ENCODE data around the gene DHX57.
"Not testable (repeated sequence)": the region's sequence is repeated elsewhere in the genome, so short reads cannot be mapped to it uniquely, and the experiment has no call there.

DHX57 gene

DNA sequence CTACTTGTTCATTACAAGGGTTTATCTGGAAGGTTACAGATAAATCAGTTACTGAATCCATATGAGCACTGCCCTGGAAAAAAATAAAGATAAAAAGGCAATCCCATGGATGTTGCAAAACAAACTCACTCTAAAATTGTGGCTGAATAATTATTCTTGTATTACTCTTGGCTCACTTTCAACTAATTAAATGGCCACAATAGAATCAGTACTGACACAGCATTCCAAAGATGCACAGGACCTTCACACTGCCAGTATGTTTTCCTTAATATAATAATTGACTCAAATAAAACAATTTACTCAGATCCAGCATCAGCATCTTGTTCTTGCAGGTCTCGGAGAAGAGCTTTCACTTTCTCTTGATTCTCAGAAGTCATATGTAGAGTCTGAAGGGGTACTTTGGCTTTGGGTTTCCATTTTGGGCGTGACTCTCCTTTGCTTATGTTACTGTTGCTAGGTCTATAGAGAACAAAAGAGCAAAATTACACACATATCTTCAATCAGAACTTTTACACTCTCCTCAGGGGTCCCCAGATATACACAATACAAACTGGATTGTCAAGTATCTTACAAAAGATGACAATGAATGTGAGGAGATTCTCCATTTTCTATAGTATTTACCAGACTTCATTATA is 12.6 kb downstream of the DHX57 start:
- Histone ChIP-seq H3K9me3 (ENCODE audit: low read length) (no peaks in the 10 kb centered on the region), H3K9ac (ENCODE audit: low read length) (no peak overlapping the region), H3K4me1 (ENCODE audit: insufficient read depth, low read length) (no peaks in the 10 kb centered on the region), H3K36me3 (ENCODE audit: insufficient read depth, low read length) (peaks cover 52% of the 10 kb centered on the region), H3K4me3 (ENCODE audit: low read depth in 1 of 2, low read length in 2 of 2) (no peak overlapping the region), H3K27ac (ENCODE audit: low read depth, low read length) (no peak overlapping the region), H3K27me3 (ENCODE audit: control insufficient read depth in 1 of 2, insufficient read depth in 2 of 2, low read length in 2 of 2) (no peaks in the 10 kb centered on the region)

DNA sequence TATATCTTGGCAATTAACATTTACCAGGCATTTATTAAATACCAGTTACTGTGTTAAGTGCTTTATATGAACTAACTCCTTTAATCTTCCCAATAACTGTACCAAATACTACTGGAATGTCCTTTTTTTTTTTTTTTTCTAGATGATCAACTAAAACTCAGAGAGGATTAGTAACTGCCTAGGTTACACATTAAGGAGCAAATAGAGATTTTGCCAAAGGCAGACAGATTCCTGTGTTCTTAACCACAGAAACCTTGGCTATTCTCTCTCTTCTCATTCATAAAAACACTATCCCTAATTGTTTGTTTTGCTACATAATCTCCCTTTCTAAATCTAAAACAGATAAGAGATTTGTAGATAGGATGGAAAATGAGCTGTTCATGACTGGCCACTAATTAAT is 13.3 kb downstream of the DHX57 start:
- H3K4me1 ChIP-seq (ENCODE audit: insufficient read depth, low read length) = no peaks in the 10 kb centered on the region
- peaks cover 54% of the 10 kb centered on the region for H3K36me3 ChIP-seq (ENCODE audit: insufficient read depth, low read length)
- H3K4me3 ChIP-seq (ENCODE audit: low read depth in 1 of 2, low read length in 2 of 2) = no peak overlapping the region
- H3K27ac ChIP-seq (ENCODE audit: low read depth, low read length) = no peak overlapping the region
- no peak overlapping the region for H3K9ac ChIP-seq (ENCODE audit: low read length)
- no peaks in the 10 kb centered on the region for H3K9me3 ChIP-seq (ENCODE audit: low read length)
- H3K27me3 ChIP-seq (ENCODE audit: control insufficient read depth in 1 of 2, insufficient read depth in 2 of 2, low read length in 2 of 2) = no peaks in the 10 kb centered on the region

DNA sequence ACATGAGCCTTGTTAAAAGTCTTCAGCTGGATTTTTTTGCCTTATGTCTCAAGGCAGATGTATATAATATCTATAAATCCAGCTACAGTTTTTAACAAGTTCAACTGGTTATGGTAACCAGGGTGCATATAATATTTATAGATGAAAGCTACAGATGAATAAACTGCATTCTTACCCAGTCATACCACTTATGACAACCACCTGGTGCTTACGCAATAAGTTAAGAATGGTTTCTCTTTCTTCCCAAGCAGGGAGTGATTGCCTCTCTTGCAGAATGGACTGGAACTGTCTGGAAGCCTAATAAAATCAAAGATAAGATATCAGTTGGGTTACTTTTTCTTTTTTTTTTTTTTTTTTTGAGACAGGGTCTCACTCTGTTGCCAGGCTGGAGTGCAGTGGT is 19.6 kb downstream of the DHX57 start:
- Histone ChIP-seq H3K36me3 (ENCODE audit: insufficient read depth, low read length) (peaks cover 62% of the 10 kb centered on the region), H3K4me1 (ENCODE audit: insufficient read depth, low read length) (no peaks in the 10 kb centered on the region), H3K9me3 (ENCODE audit: low read length) (no peaks in the 10 kb centered on the region), H3K9ac (ENCODE audit: low read length) (no peak overlapping the region), H3K4me3 (ENCODE audit: low read depth in 1 of 2, low read length in 2 of 2) (no peak overlapping the region), H3K27me3 (ENCODE audit: control insufficient read depth in 1 of 2, insufficient read depth in 2 of 2, low read length in 2 of 2) (no peaks in the 10 kb centered on the region), H3K27ac (ENCODE audit: low read depth, low read length) (no peak overlapping the region)

DNA sequence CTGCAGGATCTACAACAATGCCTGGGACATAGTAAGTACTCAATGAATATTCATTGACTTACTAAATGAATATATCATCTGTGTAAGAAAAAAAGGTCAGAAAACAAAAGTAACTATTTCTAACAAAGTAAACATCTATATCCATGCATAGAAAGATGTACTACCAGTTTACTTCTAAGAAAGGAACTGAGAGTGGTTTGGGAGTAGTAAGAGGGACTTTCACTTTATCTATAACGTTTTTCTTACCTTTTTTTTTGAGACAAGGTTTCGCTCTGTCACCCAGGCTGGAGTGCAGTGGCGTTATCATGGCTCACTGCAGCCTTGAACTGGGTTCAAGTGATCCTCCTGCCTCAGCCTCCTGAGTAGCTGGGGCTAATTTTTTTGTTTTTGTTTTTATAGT is 25.7 kb downstream of the DHX57 start:
- H3K27ac ChIP-seq (ENCODE audit: low read depth, low read length) = no peak overlapping the region
- H3K36me3 ChIP-seq (ENCODE audit: insufficient read depth, low read length) = peaks cover 28% of the 10 kb centered on the region
- no peak overlapping the region for H3K4me3 ChIP-seq (ENCODE audit: low read depth in 1 of 2, low read length in 2 of 2)

DNA sequence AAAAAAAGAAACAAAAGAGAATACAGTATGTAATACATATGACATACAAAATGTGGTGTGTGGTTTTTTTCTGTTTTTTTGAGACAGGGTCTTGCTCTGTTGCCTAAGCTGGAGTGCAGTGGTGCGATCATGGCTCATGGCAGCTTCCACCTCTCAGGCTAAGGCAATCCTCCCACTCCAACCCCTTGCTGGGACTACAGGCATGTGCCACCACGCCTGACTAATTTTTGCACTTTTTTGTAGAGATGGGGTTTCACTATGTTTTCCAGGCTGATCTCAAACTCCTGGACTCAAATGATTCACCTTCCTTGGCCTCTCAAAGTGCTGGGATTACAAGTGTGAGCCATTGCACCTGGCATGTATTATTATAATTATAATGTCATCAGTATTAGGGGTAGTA is 38.9 kb downstream of the DHX57 start:
- Histone ChIP-seq H3K9me3 (ENCODE audit: low read length) (no peaks in the 10 kb centered on the region), H3K4me3 (ENCODE audit: low read depth in 1 of 2, low read length in 2 of 2) (no peak overlapping the region), H3K36me3 (ENCODE audit: insufficient read depth, low read length) (peaks cover 25% of the 10 kb centered on the region), H3K27me3 (ENCODE audit: control insufficient read depth in 1 of 2, insufficient read depth in 2 of 2, low read length in 2 of 2) (no peaks in the 10 kb centered on the region), H3K27ac (ENCODE audit: low read depth, low read length) (no peak overlapping the region), H3K9ac (ENCODE audit: low read length) (no peak overlapping the region), H3K4me1 (ENCODE audit: insufficient read depth, low read length) (no peaks in the 10 kb centered on the region)

More for the DNA sequence above, 25.7 kb downstream of the DHX57 start:
- Histone ChIP-seq H3K27me3 (ENCODE audit: control insufficient read depth in 1 of 2, insufficient read depth in 2 of 2, low read length in 2 of 2) (no peaks in the 10 kb centered on the region), H3K9me3 (ENCODE audit: low read length) (no peaks in the 10 kb centered on the region), H3K4me1 (ENCODE audit: insufficient read depth, low read length) (no peaks in the 10 kb centered on the region), H3K9ac (ENCODE audit: low read length) (no peak overlapping the region)

DNA sequence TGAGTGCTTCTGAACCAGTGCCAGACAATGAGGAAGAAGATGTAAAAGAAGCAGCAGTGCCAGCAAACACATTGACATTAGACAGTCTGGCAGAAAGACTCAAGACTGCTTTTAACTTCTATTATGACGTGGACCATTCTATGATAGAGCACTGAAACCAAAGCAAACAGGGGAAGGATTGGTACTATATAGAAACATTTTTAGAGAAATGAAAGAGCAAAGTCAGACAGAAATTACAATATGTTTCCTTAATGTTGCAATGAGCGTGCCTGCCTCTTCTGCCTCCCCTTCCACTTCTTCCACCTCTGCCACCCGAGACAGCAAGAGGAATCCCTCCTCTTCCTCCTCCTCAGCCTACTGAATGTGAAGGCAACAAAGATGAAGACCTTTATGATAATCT is 39.7 kb downstream of the DHX57 start:
- Histone ChIP-seq H3K4me3 (ENCODE audit: low read depth in 1 of 2, low read length in 2 of 2) (no peak overlapping the region), H3K27me3 (ENCODE audit: control insufficient read depth in 1 of 2, insufficient read depth in 2 of 2, low read length in 2 of 2) (no peaks in the 10 kb centered on the region), H3K27ac (ENCODE audit: low read depth, low read length) (no peak overlapping the region), H3K36me3 (ENCODE audit: insufficient read depth, low read length) (peaks cover 25% of the 10 kb centered on the region), H3K4me1 (ENCODE audit: insufficient read depth, low read length) (no peaks in the 10 kb centered on the region), H3K9ac (ENCODE audit: low read length) (no peak overlapping the region), H3K9me3 (ENCODE audit: low read length) (no peaks in the 10 kb centered on the region)

DNA sequence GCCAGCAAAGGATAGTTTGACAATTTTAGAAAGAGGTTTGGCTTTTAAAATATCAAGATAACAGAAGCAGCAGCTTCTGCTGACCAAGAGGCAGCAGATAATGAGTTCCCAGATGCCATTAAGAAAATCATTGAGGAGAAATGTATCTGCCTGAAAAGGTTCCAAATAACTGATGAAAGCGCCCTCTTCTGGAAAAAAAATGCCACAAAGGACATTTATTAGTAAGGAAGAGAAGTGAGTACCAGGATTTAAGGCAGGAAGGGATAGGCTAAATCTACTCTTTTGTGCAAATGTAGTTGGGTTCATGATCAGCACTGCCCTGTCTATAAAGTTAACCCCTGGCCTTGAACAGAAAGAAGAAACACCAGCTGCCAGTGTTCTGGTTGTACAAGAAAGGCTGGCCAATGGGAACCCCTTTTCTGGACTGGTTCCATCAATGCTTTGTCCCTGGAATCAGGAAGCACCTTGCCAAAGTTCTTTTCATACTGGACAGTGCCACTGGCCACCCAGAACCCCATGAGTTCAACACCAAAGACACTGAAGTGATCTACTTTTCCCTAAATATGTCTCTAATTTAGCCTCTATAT is 40.6 kb downstream of the DHX57 start:
- Histone ChIP-seq H3K9ac (ENCODE audit: low read length) (no peak overlapping the region), H3K4me3 (ENCODE audit: low read depth in 1 of 2, low read length in 2 of 2) (no peak overlapping the region), H3K9me3 (ENCODE audit: low read length) (no peaks in the 10 kb centered on the region), H3K27me3 (ENCODE audit: control insufficient read depth in 1 of 2, insufficient read depth in 2 of 2, low read length in 2 of 2) (no peaks in the 10 kb centered on the region), H3K36me3 (ENCODE audit: insufficient read depth, low read length) (peaks cover 25% of the 10 kb centered on the region), H3K27ac (ENCODE audit: low read depth, low read length) (no peak overlapping the region), H3K4me1 (ENCODE audit: insufficient read depth, low read length) (no peaks in the 10 kb centered on the region)

DNA sequence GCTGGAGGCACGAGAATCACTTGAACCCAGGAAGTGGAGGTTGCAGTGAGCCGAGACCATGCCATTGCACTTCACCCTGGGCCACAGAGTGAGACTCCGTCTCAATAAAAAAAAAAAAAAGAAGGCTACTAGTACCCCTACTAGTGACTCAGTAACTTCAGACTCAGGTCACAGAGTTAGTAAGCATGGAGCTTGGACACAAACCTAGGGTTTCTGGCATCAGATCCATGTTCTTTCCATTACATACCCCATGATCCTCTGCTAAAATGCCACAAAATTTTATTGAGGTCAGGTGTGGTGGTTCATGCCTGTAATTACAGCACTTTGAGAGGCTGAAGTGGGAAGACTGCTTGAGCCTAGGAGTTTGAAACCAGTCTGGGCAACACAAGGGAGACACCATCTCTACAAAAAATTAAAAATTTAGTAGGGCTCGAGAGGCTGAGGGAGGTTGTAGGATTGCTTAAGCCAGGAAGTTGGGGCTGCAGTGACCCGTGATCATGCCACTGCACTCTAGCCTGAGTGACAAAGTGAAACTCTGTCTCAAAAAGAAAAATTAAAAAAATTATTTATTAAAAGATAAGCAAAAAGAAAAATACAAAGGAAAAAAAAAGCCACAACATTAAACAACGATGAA is 45.1 kb downstream of the DHX57 start:
- no peak overlapping the region for H3K4me3 ChIP-seq (ENCODE audit: low read depth in 1 of 2, low read length in 2 of 2)
- no peaks in the 10 kb centered on the region for H3K9me3 ChIP-seq (ENCODE audit: low read length)
- peaks cover 19% of the 10 kb centered on the region for H3K36me3 ChIP-seq (ENCODE audit: insufficient read depth, low read length)
- H3K9ac ChIP-seq (ENCODE audit: low read length) = no peak overlapping the region
- no peaks in the 10 kb centered on the region for H3K27me3 ChIP-seq (ENCODE audit: control insufficient read depth in 1 of 2, insufficient read depth in 2 of 2, low read length in 2 of 2)
- no peak overlapping the region for H3K27ac ChIP-seq (ENCODE audit: low read depth, low read length)
- H3K4me1 ChIP-seq (ENCODE audit: insufficient read depth, low read length) = no peaks in the 10 kb centered on the region

DNA sequence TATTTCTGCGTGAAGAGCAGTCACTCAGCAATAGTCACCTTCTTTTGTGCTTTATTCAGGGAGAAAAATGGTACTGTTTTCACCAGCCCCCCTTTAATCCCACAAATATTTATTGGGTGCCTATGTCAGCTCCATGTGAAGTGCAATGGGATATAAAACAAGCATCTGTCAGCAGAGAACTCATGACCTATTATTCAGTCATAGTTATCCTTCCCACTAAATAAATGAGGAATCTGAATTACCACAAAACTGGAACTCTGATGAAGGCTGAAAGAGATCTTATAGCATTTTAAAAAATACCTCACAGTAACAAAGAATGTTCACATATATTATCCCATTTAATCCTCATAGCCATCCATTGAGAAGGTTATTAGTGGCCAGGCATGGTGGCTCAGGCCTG is 45.8 kb downstream of the DHX57 start:
- H3K4me3 ChIP-seq (ENCODE audit: low read depth in 1 of 2, low read length in 2 of 2) = no peak overlapping the region
- H3K27ac ChIP-seq (ENCODE audit: low read depth, low read length) = no peak overlapping the region
- H3K9ac ChIP-seq (ENCODE audit: low read length) = no peak overlapping the region
- peaks cover 19% of the 10 kb centered on the region for H3K36me3 ChIP-seq (ENCODE audit: insufficient read depth, low read length)
- H3K9me3 ChIP-seq (ENCODE audit: low read length) = no peaks in the 10 kb centered on the region
- no peaks in the 10 kb centered on the region for H3K27me3 ChIP-seq (ENCODE audit: control insufficient read depth in 1 of 2, insufficient read depth in 2 of 2, low read length in 2 of 2)
- H3K4me1 ChIP-seq (ENCODE audit: insufficient read depth, low read length) = no peaks in the 10 kb centered on the region

DNA sequence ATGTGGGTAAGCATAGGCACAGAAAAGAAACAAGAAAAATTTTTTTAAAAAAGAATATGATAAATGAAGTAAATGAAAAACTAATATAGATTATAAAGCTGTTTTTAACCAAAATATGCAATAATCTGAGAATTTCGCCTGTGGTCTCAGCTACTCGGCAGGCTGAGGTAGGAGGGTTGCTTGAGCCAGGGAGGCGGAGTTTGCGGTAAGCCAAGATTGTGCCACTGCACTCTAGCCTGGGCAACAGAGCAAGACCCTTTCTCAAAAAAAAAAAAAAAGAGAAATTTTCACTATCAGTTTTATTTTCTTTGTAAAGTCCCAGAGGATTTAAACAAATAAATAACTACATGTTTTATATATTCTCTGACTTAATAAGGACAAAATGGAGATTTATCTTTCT is 47.3 kb downstream of the DHX57 start:
- no peak overlapping the region for H3K27ac ChIP-seq (ENCODE audit: low read depth, low read length)
- H3K9me3 ChIP-seq (ENCODE audit: low read length) = no peaks in the 10 kb centered on the region
- H3K9ac ChIP-seq (ENCODE audit: low read length) = no peak overlapping the region
- H3K27me3 ChIP-seq (ENCODE audit: control insufficient read depth in 1 of 2, insufficient read depth in 2 of 2, low read length in 2 of 2) = no peaks in the 10 kb centered on the region
- no peak overlapping the region for H3K4me3 ChIP-seq (ENCODE audit: low read depth in 1 of 2, low read length in 2 of 2)
- H3K36me3 ChIP-seq (ENCODE audit: insufficient read depth, low read length) = peaks cover 25% of the 10 kb centered on the region
- no peaks in the 10 kb centered on the region for H3K4me1 ChIP-seq (ENCODE audit: insufficient read depth, low read length)

DNA sequence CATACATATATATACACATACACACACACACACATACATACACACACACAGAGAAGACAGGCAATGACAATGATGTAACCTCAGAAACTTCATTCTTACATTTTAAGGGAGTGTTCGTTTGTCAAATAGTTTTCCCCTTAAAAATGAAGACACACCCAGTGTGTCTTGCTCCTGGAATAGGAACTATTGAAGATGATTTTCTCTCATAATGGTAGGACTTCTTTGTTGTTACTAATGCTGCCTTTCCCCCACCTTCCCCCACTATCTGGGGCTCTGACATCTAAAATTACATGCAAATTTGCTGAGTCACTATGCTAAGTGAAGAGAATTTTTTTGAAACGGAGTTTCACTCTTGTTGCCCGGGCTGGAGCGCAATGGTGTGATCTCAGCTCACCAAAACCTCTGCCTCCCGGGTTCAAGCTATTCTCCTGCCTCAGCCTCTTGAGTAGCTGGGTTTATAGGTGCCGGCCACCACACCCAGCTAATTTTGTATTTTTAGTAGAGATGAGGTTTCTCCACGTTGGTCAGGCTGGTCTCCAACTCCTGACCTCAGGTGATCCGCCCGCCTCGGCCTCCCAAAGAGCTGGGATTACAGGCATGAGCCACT is 48.1 kb downstream of the DHX57 start:
- H3K27me3 ChIP-seq (ENCODE audit: control insufficient read depth in 1 of 2, insufficient read depth in 2 of 2, low read length in 2 of 2); H3K4me3 ChIP-seq (ENCODE audit: low read depth in 1 of 2, low read length in 2 of 2); H3K4me1 ChIP-seq (ENCODE audit: insufficient read depth, low read length); H3K9ac ChIP-seq (ENCODE audit: low read length); H3K9me3 ChIP-seq (ENCODE audit: low read length); H3K27ac ChIP-seq (ENCODE audit: low read depth, low read length): not testable (repeated sequence)
- peaks cover 25% of the 10 kb centered on the region for H3K36me3 ChIP-seq (ENCODE audit: insufficient read depth, low read length)
